GM23338 (cell line): Measurements from ENCODE around the gene BMPER. TPM values are rescaled to one million over a fixed set of nuclear protein-coding genes. Genes with fewer than 3 reads are reported as not detected.

ENCODE experiments used
- ATAC-seq: fragments of 200-7000 bp; cut with Tn5 transposase; 3 replicates; pipeline ENCODE4 v1.9.1; 2020
- DNase-seq: peaks from one replicate; pipeline ENCODE4 v3.0.0-alpha.2; 2015; ENCODE audit warnings: low spot score
- H2AFZ ChIP-seq: fragments of 200-600 bp; sonication (generic); 2 replicates; pipeline ENCODE4 v1.8.0; 2016; ENCODE audit warnings: antibody characterized with exemption, mild to moderate bottlenecking, moderate library complexity
- H3F3A ChIP-seq: fragments of 200-600 bp; sonication (generic); replicated peaks from 2 replicates; pipeline ENCODE4 v1.8.0; 2017; ENCODE audit warnings: antibody characterized with exemption, mixed run types, low read depth
- H3K27ac ChIP-seq: fragments of 200-600 bp; sonication (generic); 2 replicates; pipeline ENCODE4 v1.6.1; 2016; ENCODE audit warnings: low read depth
- H3K27me3 ChIP-seq: fragments of 200-600 bp; sonication (generic); 2 replicates; pipeline ENCODE4 v1.8.0; 2016; ENCODE audit warnings: mild to moderate bottlenecking, mixed run types, moderate library complexity; ENCODE audit not compliant: insufficient read depth
- H3K36me3 ChIP-seq: fragments of 200-600 bp; sonication (generic); 2 replicates; pipeline ENCODE4 v1.8.0; 2016; ENCODE audit warnings: mild to moderate bottlenecking; ENCODE audit not compliant: insufficient read depth
- H3K4me1 ChIP-seq: fragments of 200-600 bp; sonication (generic); 2 replicates; pipeline ENCODE4 v1.8.0; 2016; ENCODE audit warnings: mild to moderate bottlenecking, moderate library complexity; ENCODE audit not compliant: insufficient read depth
- H3K4me2 ChIP-seq: fragments of 200-600 bp; sonication (generic); 2 replicates; pipeline ENCODE4 v1.7.1; 2017; ENCODE audit warnings: mixed run types
- H3K4me3 ChIP-seq: fragments of 200-600 bp; sonication (generic); 2 replicates; pipeline ENCODE4 v1.6.1; 2016; ENCODE audit warnings: mixed run types
- H3K79me2 ChIP-seq: fragments of 200-600 bp; sonication (generic); replicated peaks from 2 replicates; pipeline ENCODE4 v1.8.0; 2017; ENCODE audit warnings: mild to moderate bottlenecking; ENCODE audit not compliant: insufficient read depth
- H3K9me2 ChIP-seq: fragments of 200-600 bp; sonication (generic); 2 replicates; pipeline ENCODE4 v1.8.0; 2017; ENCODE audit not compliant: insufficient read depth
- H4K20me1 ChIP-seq: fragments of 200-600 bp; sonication (generic); replicated peaks from 2 replicates; pipeline ENCODE4 v1.8.0; 2017; ENCODE audit warnings: mild to moderate bottlenecking; ENCODE audit not compliant: insufficient read depth
- H3K27ac Mint-ChIP-seq: 2 replicates; pipeline ENCODE4 v1.8.0; 2020; ENCODE audit warnings: inconsistent platforms, mild to moderate bottlenecking, moderate library complexity, mixed read lengths
- H3K27me3 Mint-ChIP-seq: 3 replicates; pipeline ENCODE4 v1.8.0; 2022; ENCODE audit warnings: low read depth, mild to moderate bottlenecking, moderate library complexity, mixed read lengths, inconsistent platforms; ENCODE audit not compliant: insufficient read depth, poor library complexity
- H3K36me3 Mint-ChIP-seq: 3 replicates; pipeline ENCODE4 v1.8.0; 2021; ENCODE audit warnings: low read depth, mild to moderate bottlenecking, inconsistent platforms, moderate library complexity, mixed read lengths
- H3K4me1 Mint-ChIP-seq: 3 replicates; pipeline ENCODE4 v1.8.0; 2020; ENCODE audit warnings: mild to moderate bottlenecking, inconsistent platforms, mixed read lengths
- H3K4me3 Mint-ChIP-seq: 3 replicates; pipeline ENCODE4 v1.8.0; 2021; ENCODE audit warnings: moderate library complexity, mild to moderate bottlenecking, inconsistent platforms, mixed read lengths
- H3K9me3 Mint-ChIP-seq: 3 replicates; pipeline ENCODE4 v1.8.0; 2020; ENCODE audit warnings: moderate library complexity, mild to moderate bottlenecking, inconsistent platforms, mixed read lengths
- EZH2 ChIP-seq: fragments of 200-600 bp; sonication (generic); IDR thresholded peaks from one replicate; pipeline ENCODE4 v1.8.0; 2017; ENCODE audit warnings: antibody characterized with exemption, mild to moderate bottlenecking, low read depth; ENCODE audit not compliant: unreplicated experiment
- EZH2phosphoT487 ChIP-seq: fragments of 200-600 bp; sonication (generic); IDR thresholded peaks from one replicate; pipeline ENCODE4 v1.8.1; 2018; ENCODE audit warnings: antibody characterized with exemption; ENCODE audit not compliant: unreplicated experiment
- JUNB ChIP-seq: IDR thresholded peaks from one replicate; pipeline ENCODE4 v1.6.1; 2016; ENCODE audit warnings: antibody characterized with exemption; ENCODE audit not compliant: unreplicated experiment
- NANOG ChIP-seq: IDR thresholded peaks from 2 replicates; pipeline ENCODE4 v1.6.1; 2016; ENCODE audit warnings: antibody characterized with exemption, borderline replicate concordance
- POLR2AphosphoS5 ChIP-seq: IDR thresholded peaks from 2 replicates; pipeline ENCODE4 v1.6.1; 2016; ENCODE audit warnings: antibody characterized with exemption, low read depth
- REST ChIP-seq: IDR thresholded peaks from one replicate; pipeline ENCODE4 v1.6.1; 2018; ENCODE audit warnings: antibody characterized with exemption; ENCODE audit not compliant: unreplicated experiment
- STAT1 ChIP-seq: IDR thresholded peaks from one replicate; pipeline ENCODE4 v1.6.1; 2016; ENCODE audit warnings: antibody characterized with exemption; ENCODE audit not compliant: unreplicated experiment
- ZNF114 ChIP-seq: fragments of 250-450 bp; sonication (Bioruptor Pico); IDR thresholded peaks from 2 replicates; pipeline ENCODE4 v1.5.0; 2020; ENCODE audit warnings: mild to moderate bottlenecking, moderate library complexity
- ZNF331 ChIP-seq: fragments of 250-450 bp; sonication (Bioruptor Pico); IDR thresholded peaks from 2 replicates; pipeline ENCODE4 v1.5.0; 2020; ENCODE audit warnings: low read depth, mild to moderate bottlenecking, moderate library complexity
- polyA plus RNA-seq: library from polyadenylated mRNA; unstranded; fragments of >200 nt; fragmentation: Nextera tagmentation; extraction: Ambion mirVana; gene quantifications from 2 replicates; pipeline ENCODE4 v1.2.1, GENCODE V29; 2016
- total RNA-seq: library from RNA; depleted of rRNA; stranded (reverse); fragments of >200 nt; shearing (Covaris generic); gene quantifications from 2 replicates; pipeline ENCODE4 v1.2.3, GENCODE V29; 2014
- TF ChIP-seq, protein P1 (sequence below), 2 experiments: fragments of 200-600 bp in 1 of 2; sonication (generic) in 1 of 2; conservative IDR thresholded peaks; 2 replicates each; pipeline versions ENCODE4 v1.5.1 to v1.6.1; 2016 to 2017; ENCODE audit warnings: antibody characterized with exemption in 2 of 2, low read depth in 2 of 2, mild to moderate bottlenecking in 2 of 2, moderate library complexity in 1 of 2

The BMPER gene
- total and polyA plus RNA-seq, 2 experiments from 2014 or later = 0.53 to 1.4 TPM

- H2AFZ ChIP-seq = no peak overlapping the region
- H3K36me3 ChIP-seq = no peaks in the 10 kb centered on the region
- no peak overlapping the region for H3K4me3 ChIP-seq
- Mint-ChIP-seq H3K27ac (no peak overlapping the region), H3K36me3 (no peaks in the 10 kb centered on the region), H3K4me3 (no peak overlapping the region), H3K9me3 (no peaks in the 10 kb centered on the region), H3K27me3 (no peaks in the 10 kb centered on the region), H3K4me1 (no peaks in the 10 kb centered on the region)
- no peaks in the 10 kb centered on the region for H3F3A ChIP-seq
- H3K9me2 ChIP-seq = no peaks in the 10 kb centered on the region; the same call in 1 of the 2 replicates
- no peaks in the 10 kb centered on the region for H3K27me3 ChIP-seq
- no peak overlapping the region for H3K27ac ChIP-seq
- H3K4me1 ChIP-seq = no peaks in the 10 kb centered on the region
- H4K20me1 ChIP-seq = no peaks in the 10 kb centered on the region
- no peak for DNase-seq
- no peak overlapping the region for H3K4me2 ChIP-seq
- no peaks in the 10 kb centered on the region for H3K79me2 ChIP-seq
- TF ChIP-seq ZNF114 (CRISPR knock-in tag) (no peak), ZNF331 (CRISPR knock-in tag) (no peak), POLR2AphosphoS5 (no peak)
- no peak for ATAC-seq
These were observed 282.5 kb downstream of the BMPER start for GRCh38 chr7:34187798-34188307.

DNA sequence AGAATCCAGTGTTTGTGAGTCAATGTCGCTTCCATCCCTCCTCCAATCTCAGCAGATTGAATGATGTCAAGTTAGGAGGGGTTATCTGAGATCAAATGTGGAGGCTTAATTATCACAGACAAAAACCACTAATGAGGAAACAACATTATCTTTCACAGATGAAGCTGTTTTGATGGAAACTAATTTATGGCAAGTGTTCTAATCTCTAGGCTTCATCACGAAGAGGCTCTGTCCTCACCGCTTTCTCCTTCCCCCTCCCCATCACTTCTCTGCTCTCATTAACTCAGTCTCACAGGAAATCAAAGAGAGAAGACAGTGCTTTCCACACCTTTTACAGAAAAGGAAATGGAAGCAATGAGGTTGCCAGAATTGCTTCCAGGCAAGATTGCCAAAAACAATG is 283.7 kb downstream of the BMPER start:
- ATAC-seq = no peak
- no peaks in the 10 kb centered on the region for H3K4me1 Mint-ChIP-seq
- Histone ChIP-seq H3K36me3 (no peaks in the 10 kb centered on the region), H3K4me2 (no peak overlapping the region), H3K79me2 (no peaks in the 10 kb centered on the region), H3K4me3 (no peak overlapping the region), H2AFZ (0 out of 2 replicates have a peak overlapping the region, but pooled peaks have one; percentile 10), H3K27ac (no peak overlapping the region), H3K27me3 (no peaks in the 10 kb centered on the region), H3K4me1 (no peaks in the 10 kb centered on the region), H3K9me2 (no peaks in the 10 kb centered on the region; the same call in 1 of the 2 replicates), H3F3A (no peaks in the 10 kb centered on the region), H4K20me1 (no peaks in the 10 kb centered on the region)
- H3K9me3 Mint-ChIP-seq = no peaks in the 10 kb centered on the region
- no peaks in the 10 kb centered on the region for H3K36me3 Mint-ChIP-seq
- no peak overlapping the region for H3K4me3 Mint-ChIP-seq
- no peak overlapping the region for H3K27ac Mint-ChIP-seq
- TF ChIP-seq EZH2phosphoT487 (no peak), EZH2 (no peak), ZNF114 (CRISPR knock-in tag) (no peak), ZNF331 (CRISPR knock-in tag) (no peak), REST (no peak), JUNB (no peak), STAT1 (no peak), NANOG (no peak)
- TF ChIP-seq, protein P1, sequence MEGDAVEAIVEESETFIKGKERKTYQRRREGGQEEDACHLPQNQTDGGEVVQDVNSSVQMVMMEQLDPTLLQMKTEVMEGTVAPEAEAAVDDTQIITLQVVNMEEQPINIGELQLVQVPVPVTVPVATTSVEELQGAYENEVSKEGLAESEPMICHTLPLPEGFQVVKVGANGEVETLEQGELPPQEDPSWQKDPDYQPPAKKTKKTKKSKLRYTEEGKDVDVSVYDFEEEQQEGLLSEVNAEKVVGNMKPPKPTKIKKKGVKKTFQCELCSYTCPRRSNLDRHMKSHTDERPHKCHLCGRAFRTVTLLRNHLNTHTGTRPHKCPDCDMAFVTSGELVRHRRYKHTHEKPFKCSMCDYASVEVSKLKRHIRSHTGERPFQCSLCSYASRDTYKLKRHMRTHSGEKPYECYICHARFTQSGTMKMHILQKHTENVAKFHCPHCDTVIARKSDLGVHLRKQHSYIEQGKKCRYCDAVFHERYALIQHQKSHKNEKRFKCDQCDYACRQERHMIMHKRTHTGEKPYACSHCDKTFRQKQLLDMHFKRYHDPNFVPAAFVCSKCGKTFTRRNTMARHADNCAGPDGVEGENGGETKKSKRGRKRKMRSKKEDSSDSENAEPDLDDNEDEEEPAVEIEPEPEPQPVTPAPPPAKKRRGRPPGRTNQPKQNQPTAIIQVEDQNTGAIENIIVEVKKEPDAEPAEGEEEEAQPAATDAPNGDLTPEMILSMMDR (conservative IDR thresholded peaks at IDR 0.05; ENCODE audit: low read depth in 2 of 2) = no peak
- H3K27me3 Mint-ChIP-seq = no peaks in the 10 kb centered on the region
- DNase-seq = no peak
